ENCODE data around the gene SERPINI1.

DNA sequence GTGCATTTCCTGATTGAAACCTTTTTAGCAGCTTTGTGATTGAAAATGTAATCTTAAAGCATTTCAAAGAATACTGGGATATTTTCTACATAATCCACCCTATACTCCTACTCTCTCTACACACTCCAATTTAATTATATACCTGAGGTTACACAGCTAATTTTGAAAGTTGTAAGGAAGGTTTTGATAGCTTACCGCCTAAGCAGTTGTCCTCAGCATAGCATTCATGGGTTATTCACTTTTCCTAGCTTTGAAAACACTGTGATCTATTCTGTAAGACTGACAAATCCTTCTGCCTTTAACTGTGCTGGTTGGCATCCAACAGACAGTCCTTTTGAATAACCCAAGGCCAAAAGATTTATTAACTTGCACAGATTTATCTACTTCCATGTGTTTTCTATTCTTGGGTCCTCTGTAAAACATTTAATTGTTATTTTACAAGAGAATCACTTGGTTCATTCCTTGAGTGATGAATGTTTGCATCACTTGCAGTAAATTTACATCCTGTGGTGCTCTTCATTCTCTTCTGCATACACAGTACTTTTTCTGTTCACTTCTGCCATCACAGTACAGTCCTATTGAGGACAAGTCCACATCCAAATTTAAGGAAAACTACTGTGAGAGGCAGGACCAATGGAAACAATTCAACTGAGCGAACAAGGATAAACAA is 44.8 kb downstream of the SERPINI1 start:
- TF ChIP-seq, protein P1, sequence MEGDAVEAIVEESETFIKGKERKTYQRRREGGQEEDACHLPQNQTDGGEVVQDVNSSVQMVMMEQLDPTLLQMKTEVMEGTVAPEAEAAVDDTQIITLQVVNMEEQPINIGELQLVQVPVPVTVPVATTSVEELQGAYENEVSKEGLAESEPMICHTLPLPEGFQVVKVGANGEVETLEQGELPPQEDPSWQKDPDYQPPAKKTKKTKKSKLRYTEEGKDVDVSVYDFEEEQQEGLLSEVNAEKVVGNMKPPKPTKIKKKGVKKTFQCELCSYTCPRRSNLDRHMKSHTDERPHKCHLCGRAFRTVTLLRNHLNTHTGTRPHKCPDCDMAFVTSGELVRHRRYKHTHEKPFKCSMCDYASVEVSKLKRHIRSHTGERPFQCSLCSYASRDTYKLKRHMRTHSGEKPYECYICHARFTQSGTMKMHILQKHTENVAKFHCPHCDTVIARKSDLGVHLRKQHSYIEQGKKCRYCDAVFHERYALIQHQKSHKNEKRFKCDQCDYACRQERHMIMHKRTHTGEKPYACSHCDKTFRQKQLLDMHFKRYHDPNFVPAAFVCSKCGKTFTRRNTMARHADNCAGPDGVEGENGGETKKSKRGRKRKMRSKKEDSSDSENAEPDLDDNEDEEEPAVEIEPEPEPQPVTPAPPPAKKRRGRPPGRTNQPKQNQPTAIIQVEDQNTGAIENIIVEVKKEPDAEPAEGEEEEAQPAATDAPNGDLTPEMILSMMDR (IDR thresholded peaks at IDR 0.05), result no peak
- no peak for TF ChIP-seq POLR2A (IDR thresholded peaks at IDR 0.05)
